GM20000 (cell line): Measurements from ENCODE around the gene DOHH.

ENCODE experiments used
- DNase-seq: peaks from one replicate; pipeline ENCODE4 v3.0.0; 2012; ENCODE audit warnings: low spot score
- TF ChIP-seq, protein P1 (sequence below): IDR thresholded peaks from 2 replicates; pipeline ENCODE4 v1.5.1; 2012; ENCODE audit warnings: mild to moderate bottlenecking, control low read depth; ENCODE audit errors: extremely low read depth, missing control alignments

The DOHH gene

DNA sequence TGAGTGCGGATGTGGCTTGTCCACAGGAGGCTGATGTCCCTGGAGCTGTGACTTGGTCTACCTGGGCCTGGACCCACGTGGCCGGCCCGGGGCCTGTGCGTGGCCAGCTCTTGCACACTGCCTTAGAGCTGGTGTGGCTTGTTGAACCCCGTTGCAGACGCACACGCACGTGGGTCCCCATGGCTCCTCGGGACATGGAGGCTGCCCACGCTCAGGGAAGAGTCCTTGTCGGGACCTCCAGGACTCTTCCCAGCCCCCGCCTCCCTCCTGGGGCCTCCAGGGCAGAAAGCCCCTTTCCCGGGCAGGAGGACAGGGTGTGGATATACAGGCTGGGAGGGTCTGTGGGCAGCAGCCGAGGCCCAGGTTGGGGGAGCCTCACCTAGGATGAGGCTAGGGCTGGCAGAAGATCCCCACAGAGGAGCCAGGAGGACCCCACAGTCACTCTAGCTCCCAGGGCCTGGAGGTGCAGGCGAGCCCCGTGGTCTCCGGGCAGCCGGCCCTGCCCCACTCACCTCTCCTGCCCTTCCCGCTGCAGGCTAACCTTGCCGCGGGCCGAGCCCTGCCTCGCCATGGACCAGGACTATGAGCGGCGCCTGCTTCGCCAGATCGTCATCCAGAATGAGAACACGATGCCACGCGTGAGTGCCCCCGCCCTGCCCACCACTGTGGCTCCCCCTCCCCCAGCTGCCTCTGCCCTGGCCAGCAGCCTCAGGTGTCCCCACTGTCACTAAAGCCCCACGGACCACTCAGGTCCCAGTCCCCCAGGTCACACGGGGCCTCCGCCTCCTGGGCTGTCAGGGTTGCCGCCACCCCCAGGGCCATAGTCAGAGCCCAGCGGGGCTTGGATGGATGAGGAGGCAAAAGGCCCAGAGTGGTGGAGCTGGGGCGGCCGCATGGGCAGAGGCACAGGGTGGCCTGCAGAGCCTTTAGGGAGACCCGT is 22.2 kb upstream of the DOHH start:
- TF ChIP-seq, protein P1, sequence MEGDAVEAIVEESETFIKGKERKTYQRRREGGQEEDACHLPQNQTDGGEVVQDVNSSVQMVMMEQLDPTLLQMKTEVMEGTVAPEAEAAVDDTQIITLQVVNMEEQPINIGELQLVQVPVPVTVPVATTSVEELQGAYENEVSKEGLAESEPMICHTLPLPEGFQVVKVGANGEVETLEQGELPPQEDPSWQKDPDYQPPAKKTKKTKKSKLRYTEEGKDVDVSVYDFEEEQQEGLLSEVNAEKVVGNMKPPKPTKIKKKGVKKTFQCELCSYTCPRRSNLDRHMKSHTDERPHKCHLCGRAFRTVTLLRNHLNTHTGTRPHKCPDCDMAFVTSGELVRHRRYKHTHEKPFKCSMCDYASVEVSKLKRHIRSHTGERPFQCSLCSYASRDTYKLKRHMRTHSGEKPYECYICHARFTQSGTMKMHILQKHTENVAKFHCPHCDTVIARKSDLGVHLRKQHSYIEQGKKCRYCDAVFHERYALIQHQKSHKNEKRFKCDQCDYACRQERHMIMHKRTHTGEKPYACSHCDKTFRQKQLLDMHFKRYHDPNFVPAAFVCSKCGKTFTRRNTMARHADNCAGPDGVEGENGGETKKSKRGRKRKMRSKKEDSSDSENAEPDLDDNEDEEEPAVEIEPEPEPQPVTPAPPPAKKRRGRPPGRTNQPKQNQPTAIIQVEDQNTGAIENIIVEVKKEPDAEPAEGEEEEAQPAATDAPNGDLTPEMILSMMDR = no peak

DNA sequence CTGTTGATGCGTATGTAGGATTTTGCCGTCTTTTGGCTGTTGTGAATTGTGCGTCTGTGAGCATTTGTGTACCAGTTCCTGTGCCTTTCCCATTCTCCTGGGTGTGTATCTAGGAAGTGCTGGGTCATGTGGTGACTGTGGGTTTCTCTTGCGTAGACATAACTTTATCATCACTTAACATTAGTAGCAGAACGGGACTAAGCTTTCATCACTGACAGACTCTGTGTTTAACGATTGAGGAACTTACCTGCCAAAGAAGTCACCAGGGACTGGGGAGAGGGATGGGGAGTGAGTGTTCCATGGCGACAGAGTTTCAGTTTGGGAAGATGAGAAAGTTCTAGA is 20.6 kb upstream of the DOHH start:
- no peak for DNase-seq
- TF ChIP-seq, protein P1 = no peak

More for the DNA sequence above, 22.2 kb upstream of the DOHH start:
- no peak for DNase-seq

DNA sequence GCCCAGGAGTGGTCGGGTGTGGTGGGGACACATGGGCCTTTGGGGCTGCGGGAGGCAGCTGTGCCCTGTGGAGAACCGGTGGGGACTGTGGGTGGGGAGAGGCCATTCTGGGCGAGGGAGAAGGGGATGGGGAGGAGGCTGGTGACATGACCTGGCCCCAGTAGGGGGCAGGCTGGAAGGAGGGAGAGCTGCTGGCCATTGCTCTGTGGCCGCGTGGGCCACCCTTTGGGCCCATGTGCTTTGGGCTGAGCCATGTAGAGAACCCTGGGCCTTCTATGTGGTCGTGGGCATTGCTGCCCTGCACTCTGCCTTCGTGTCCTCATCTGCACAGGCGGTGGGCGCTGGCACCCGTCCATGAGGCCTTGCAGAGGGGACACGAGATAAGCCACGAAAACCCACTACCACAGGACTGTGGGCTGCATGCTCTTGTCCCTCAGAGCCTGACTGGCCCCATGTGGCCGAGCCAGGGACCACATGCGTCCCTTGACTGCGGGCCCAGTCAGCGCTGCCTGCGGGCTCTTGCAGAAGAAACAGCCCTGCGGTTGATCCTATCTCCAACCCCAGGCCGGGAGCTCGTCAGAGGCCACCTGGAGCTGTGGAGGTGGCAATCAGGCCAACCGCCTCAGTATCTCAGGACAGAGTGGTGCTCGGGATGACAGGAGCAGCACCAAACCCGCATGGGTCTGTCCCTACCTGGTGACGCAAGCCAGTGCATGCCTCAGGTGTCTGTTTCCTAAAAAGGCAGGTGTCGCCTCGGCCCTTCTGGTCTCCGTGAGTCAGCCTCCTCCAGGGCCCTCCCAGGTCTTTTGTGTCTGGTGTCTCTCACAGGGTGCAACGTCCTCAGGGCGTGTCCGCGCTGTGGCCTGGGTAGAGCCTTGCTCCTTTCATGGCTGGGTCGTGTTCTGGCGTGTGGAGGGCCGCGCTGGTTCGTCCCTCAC is 20.0 kb upstream of the DOHH start:
- TF ChIP-seq, protein P1 = no peak
- DNase-seq = no peak

DNA sequence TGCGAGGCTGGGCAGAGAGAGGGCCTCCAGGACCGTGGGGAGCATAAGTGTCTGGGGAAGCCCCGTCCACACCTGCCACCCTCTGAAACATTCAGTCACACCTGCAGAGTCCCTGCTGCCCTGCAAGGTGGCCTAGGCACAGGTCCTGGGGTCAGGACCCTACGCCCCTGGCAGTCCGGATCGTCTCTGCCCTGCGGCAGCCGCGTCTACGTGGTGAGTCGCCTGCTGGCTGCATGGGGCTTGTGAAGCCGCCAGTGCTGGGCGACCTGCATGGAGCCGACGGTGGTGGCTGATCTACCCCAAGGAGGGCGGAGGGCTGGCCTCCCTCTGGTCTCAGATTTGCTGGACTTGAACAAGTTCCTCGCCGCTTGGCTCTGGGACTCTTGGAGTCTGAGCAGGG is 18.7 kb upstream of the DOHH start:
- TF ChIP-seq, protein P1 = no peak
- no peak for DNase-seq

DNA sequence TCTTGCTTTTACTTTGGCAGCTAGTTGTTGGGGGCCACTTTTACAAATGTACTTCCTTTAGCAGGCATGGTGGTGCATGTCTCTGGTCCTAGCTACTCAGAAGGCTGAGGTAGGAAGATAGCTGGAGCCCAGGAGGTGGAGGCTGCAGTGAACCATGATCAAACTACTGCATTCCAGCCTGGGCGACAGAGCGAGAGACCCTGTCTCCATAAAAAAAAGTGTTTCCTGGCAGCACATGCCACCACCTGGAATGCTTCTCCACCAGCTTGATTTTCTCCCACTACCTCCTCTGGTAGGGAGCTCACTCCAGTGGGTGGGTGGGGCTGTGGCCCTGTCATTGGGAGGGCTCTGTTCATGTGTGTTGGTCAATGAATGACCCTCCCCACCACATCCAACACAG is 18.2 kb upstream of the DOHH start:
- no peak for DNase-seq
- TF ChIP-seq, protein P1 = no peak

DNA sequence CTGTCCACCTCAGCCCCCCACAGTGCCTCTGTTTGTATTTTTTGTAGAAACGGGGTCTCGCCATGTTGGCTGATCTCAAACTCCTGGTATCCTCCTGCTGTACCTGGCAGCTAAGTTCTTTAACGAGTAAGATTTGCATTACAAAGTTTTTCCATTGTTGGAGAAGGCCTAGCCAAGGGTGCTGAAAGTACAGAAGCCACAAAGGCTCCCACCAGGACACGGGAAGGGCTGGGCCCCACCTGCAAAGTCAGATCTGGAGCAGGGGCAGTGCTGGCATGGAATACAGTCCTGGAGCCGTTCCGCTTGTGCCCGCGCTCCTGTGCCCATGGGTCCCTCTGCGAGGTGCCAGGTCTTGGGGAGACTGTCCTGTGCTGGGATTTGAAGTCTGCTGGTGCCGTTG is 17.8 kb upstream of the DOHH start:
- no peak for DNase-seq
- TF ChIP-seq, protein P1 = no peak

DNA sequence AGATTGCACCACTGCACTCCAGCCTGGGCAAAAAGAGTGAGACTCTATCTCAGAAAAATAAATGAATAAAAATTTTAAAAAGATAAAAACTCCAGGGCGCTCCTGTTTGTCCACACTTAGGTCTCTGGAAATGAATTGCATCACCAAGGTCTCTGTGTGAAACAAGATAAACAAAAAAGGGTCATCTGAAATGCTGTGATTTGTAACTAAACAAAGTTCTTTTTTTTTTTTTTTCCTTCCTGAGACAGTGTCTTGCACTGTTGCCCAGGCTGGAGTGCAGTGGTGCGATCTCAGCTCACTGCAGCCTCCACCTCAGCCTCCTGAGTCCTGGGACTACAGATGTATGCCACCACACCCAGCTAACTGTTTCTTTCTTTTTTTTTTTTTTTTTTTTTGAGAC is 17.2 kb upstream of the DOHH start:
- TF ChIP-seq, protein P1 = no peak
- no peak for DNase-seq
